ENCODE measurements around the gene FBXL15. TPM values are rescaled to one million over a fixed set of nuclear protein-coding genes. Genes with fewer than 3 reads are reported as not detected.
A peak's percentile ranks its signal among the peaks of the same experiment; 100 is the strongest.

FBXL15 gene
- total and polyA plus RNA-seq, 9 of the 15 experiments (the other 6 are each of a cell fraction or from before 2014, with no cell fraction given): 0.08 to 25.9 (median 3.5) TPM

DNA sequence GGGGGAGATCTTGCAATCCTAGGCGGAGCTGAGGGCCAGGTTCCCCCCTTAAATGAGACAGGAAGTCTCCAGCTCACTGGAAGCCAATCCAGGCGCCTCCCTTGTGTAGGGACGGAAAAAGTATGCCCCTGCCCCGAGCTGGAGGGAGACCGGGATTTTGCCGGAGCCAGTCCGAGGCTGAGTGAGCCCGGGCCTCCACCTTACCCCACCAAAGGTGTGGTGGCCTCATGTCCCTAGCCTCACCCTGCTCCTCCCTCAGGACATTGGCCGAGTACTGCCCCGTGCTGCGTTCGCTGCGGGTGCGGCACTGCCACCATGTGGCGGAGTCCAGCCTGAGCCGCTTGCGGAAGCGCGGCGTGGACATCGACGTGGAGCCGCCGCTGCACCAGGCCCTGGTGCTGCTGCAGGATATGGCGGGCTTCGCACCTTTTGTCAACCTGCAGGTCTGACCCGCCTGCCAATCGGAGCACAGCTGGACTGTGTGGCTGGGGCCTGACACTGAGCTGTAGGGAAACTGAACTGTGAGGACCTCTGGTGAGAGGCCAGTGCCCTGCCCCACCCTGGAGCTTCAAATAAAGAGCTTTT, 2.0 kb downstream of the FBXL15 start (continued):
- peak; percentile 62 for TF ChIP-seq ETV5 (CRISPR knock-in tag; IDR thresholded peaks at IDR 0.05; ENCODE audit: low read depth)
- TF ChIP-seq GABPB1 (CRISPR knock-in tag; IDR thresholded peaks at IDR 0.05): peak; percentile 63
- no peak for TF ChIP-seq TCF7L2 (IDR thresholded peaks at IDR 0.05; ENCODE audit: low read depth, low read length)
- peak; percentile 56 to 72 for TF ChIP-seq RAD21 (CRISPR knock-in tag; conservative IDR thresholded peaks at IDR 0.05 in 1 of 2, IDR thresholded peaks at IDR 0.05 in 1 of 2)
- TF ChIP-seq TAF1 (IDR thresholded peaks at IDR 0.05; ENCODE audit: control insufficient read depth, extremely low read depth, insufficient read depth, low read length, severe bottlenecking): peak; percentile 37
- peak; percentile 52; the same call in 1 of the 2 replicates for TF ChIP-seq JUND (IDR thresholded peaks at IDR 0.05; ENCODE audit: borderline replicate concordance, low read depth, low read length)
- peak; percentile 8; the same call in 1 of the 3 replicates for TF ChIP-seq JUND (tag; IDR thresholded peaks at IDR 0.05; ENCODE audit: borderline replicate concordance, low read depth, low read length)
- TF ChIP-seq, protein P1, sequence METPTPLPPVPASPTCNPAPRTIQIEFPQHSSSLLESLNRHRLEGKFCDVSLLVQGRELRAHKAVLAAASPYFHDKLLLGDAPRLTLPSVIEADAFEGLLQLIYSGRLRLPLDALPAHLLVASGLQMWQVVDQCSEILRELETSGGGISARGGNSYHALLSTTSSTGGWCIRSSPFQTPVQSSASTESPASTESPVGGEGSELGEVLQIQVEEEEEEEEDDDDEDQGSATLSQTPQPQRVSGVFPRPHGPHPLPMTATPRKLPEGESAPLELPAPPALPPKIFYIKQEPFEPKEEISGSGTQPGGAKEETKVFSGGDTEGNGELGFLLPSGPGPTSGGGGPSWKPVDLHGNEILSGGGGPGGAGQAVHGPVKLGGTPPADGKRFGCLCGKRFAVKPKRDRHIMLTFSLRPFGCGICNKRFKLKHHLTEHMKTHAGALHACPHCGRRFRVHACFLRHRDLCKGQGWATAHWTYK (CRISPR knock-in tag; IDR thresholded peaks at IDR 0.05): peak; percentile 48; the same call in 1 of the 2 replicates
- peak in 1 of 2 experiments; percentile 44; a peak in 1 of 4 replicates for TF ChIP-seq RCOR1 (IDR thresholded peaks at IDR 0.05; ENCODE audit: borderline replicate concordance in 1 of 2, low read depth in 2 of 2, low read length in 2 of 2)
- 0 out of 2 replicates have a peak, but pooled peaks have one; percentile 33 for TF ChIP-seq TEAD4 (IDR thresholded peaks at IDR 0.05; ENCODE audit: low read length)
- TF ChIP-seq TEAD4 (CRISPR knock-in tag; IDR thresholded peaks at IDR 0.05; ENCODE audit: borderline replicate concordance): no peak
- 0 out of 2 replicates have a peak, but pooled peaks have one; percentile 22 for TF ChIP-seq KDM2B (CRISPR knock-in tag; IDR thresholded peaks at IDR 0.05)
- peak; percentile 32 for TF ChIP-seq TBP (optimal IDR thresholded peaks at IDR 0.05; ENCODE audit: low read depth, low read length)
- TF ChIP-seq SRSF3 (IDR thresholded peaks at IDR 0.05; ENCODE audit: insufficient read depth, low read length): no peak
- peak; percentile 91 for TF ChIP-seq ZBTB17 (CRISPR knock-in tag; IDR thresholded peaks at IDR 0.05)
- TF ChIP-seq, protein P2, sequence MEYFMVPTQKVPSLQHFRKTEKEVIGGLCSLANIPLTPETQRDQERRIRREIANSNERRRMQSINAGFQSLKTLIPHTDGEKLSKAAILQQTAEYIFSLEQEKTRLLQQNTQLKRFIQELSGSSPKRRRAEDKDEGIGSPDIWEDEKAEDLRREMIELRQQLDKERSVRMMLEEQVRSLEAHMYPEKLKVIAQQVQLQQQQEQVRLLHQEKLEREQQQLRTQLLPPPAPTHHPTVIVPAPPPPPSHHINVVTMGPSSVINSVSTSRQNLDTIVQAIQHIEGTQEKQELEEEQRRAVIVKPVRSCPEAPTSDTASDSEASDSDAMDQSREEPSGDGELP (CRISPR knock-in tag; IDR thresholded peaks at IDR 0.05; ENCODE audit: borderline replicate concordance): peak; percentile 66; the same call in 1 of the 2 replicates
- peak; percentile 72 for TF ChIP-seq RBFOX2 (IDR thresholded peaks at IDR 0.05; ENCODE audit: low read depth, low read length)
- no peak for TF ChIP-seq ZNF347 (CRISPR knock-in tag; IDR thresholded peaks at IDR 0.05; ENCODE audit: low read depth)
- TF ChIP-seq, protein P3, sequence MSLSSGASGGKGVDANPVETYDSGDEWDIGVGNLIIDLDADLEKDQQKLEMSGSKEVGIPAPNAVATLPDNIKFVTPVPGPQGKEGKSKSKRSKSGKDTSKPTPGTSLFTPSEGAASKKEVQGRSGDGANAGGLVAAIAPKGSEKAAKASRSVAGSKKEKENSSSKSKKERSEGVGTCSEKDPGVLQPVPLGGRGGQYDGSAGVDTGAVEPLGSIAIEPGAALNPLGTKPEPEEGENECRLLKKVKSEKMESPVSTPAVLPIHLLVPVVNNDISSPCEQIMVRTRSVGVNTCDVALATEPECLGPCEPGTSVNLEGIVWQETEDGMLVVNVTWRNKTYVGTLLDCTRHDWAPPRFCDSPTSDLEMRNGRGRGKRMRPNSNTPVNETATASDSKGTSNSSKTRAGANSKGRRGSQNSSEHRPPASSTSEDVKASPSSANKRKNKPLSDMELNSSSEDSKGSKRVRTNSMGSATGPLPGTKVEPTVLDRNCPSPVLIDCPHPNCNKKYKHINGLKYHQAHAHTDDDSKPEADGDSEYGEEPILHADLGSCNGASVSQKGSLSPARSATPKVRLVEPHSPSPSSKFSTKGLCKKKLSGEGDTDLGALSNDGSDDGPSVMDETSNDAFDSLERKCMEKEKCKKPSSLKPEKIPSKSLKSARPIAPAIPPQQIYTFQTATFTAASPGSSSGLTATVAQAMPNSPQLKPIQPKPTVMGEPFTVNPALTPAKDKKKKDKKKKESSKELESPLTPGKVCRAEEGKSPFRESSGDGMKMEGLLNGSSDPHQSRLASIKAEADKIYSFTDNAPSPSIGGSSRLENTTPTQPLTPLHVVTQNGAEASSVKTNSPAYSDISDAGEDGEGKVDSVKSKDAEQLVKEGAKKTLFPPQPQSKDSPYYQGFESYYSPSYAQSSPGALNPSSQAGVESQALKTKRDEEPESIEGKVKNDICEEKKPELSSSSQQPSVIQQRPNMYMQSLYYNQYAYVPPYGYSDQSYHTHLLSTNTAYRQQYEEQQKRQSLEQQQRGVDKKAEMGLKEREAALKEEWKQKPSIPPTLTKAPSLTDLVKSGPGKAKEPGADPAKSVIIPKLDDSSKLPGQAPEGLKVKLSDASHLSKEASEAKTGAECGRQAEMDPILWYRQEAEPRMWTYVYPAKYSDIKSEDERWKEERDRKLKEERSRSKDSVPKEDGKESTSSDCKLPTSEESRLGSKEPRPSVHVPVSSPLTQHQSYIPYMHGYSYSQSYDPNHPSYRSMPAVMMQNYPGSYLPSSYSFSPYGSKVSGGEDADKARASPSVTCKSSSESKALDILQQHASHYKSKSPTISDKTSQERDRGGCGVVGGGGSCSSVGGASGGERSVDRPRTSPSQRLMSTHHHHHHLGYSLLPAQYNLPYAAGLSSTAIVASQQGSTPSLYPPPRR (CRISPR knock-in tag; IDR thresholded peaks at IDR 0.05; ENCODE audit: borderline replicate concordance): no peak
- no peak for TF ChIP-seq ZZZ3 (IDR thresholded peaks at IDR 0.05)
- TF ChIP-seq POLR2AphosphoS2 (IDR thresholded peaks at IDR 0.05; ENCODE audit: low read length): 0 out of 2 replicates have a peak, but pooled peaks have one; percentile 51
